ENCODE measurements around the gene BRAP.
A peak's percentile ranks its signal among the peaks of the same experiment; 100 is the strongest.
"Not testable (repeated sequence)": the region's sequence is repeated elsewhere in the genome, so short reads cannot be mapped to it uniquely, and the experiment has no call there.

The BRAP gene

GRCh38 chr12:111617841-111618240, 67.9 kb downstream of the BRAP start:
- not testable (repeated sequence) for DNase-seq (ENCODE audit: low spot score)

GRCh38 chr12:111616177-111616623, 69.6 kb downstream of the BRAP start:
- DNase-seq (ENCODE audit: low spot score) = no peak

- DNase-seq (ENCODE audit: low spot score) = no peak
Measured at GRCh38 chr12:111607239-111607638, 78.5 kb downstream of the BRAP start.

- DNase-seq (ENCODE audit: low spot score) = no peak
Measured at GRCh38 chr12:111606767-111607230, 79.0 kb downstream of the BRAP start.

GRCh38 chr12:111605911-111606766, 79.6 kb downstream of the BRAP start:
- no peak for DNase-seq (ENCODE audit: low spot score)

- DNase-seq (ENCODE audit: low spot score) = not testable (repeated sequence)
Measured at GRCh38 chr12:111602857-111603256, 82.9 kb downstream of the BRAP start.

- no peak for DNase-seq (ENCODE audit: low spot score)
Measured at GRCh38 chr12:111602348-111602747, 83.4 kb downstream of the BRAP start.

GRCh38 chr12:111600986-111601385, 84.8 kb downstream of the BRAP start:
- DNase-seq (ENCODE audit: low spot score) = not testable (repeated sequence)

- DNase-seq (ENCODE audit: low spot score) = no peak
Measured at GRCh38 chr12:111600205-111600642, 85.5 kb downstream of the BRAP start.

- peak; percentile 95 for DNase-seq (ENCODE audit: low spot score)
Measured at GRCh38 chr12:111599453-111600204, 86.1 kb downstream of the BRAP start.

GRCh38 chr12:111598637-111599452, 86.9 kb downstream of the BRAP start, which contains the start of gene ATXN2:
Gene ATXN2 (minus strand): TSS chr12:111599315. CDS start chr12:111599034, 281 bp downstream.
- DNase-seq (ENCODE audit: low spot score) = peak; percentile 23

GRCh38 chr12:111597831-111598636, 87.7 kb downstream of the BRAP start:
- peak; percentile 43 for DNase-seq (ENCODE audit: low spot score)

GRCh38 chr12:111596985-111597830, 88.5 kb downstream of the BRAP start:
- peak; percentile 70 for DNase-seq (ENCODE audit: low spot score)

GRCh38 chr12:111595341-111595835, 90.4 kb downstream of the BRAP start:
- not testable (repeated sequence) for DNase-seq (ENCODE audit: low spot score)

Measured in SK-N-DZ (cell line).